ENCODE results near the gene LDLRAD4.

Gene LDLRAD4

DNA sequence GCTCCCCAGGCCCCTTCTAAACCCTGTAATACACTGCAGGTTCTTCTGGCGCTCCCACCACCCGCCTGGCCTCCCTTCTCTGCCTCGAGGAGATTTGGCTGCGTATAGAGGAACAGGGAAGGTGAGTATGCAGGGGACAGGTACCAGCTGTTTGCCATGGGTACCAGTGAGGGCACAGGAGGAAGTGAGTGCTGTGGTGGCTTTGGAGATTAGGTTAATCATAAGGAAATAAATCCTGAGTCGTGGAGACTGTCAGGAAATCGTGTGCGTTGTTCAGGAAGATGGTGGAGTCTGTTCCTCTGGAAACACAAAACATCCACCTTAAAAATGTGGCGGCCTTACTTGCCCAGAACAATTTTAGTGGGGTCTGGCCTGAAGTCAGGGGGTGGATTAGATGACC lies 277.4 kb downstream of the LDLRAD4 start:
- Histone ChIP-seq H3K9ac (ENCODE audit: low read depth in 1 of 2, low read length in 2 of 2) (no peak overlapping the region), H3K4me3 (ENCODE audit: low read depth in 1 of 2, low read length in 2 of 2) (no peak overlapping the region), H3K27me3 (ENCODE audit: control insufficient read depth in 1 of 2, insufficient read depth in 2 of 2, low read length in 2 of 2) (no peaks in the 10 kb centered on the region), H3K9me3 (ENCODE audit: control insufficient read depth in 1 of 2, low read length in 2 of 2) (peaks cover 0 to 10% of the 10 kb centered on the region in 2 donors), H3K27ac (ENCODE audit: low read depth, low read length) (no peak overlapping the region), H3K4me1 (ENCODE audit: control insufficient read depth in 1 of 2, insufficient read depth in 2 of 2, low read length in 2 of 2) (no peaks in the 10 kb centered on the region), H3K36me3 (ENCODE audit: control insufficient read depth in 1 of 2, insufficient read depth in 2 of 2, low read length in 2 of 2) (peaks cover 12 to 26% of the 10 kb centered on the region in 2 donors)

DNA sequence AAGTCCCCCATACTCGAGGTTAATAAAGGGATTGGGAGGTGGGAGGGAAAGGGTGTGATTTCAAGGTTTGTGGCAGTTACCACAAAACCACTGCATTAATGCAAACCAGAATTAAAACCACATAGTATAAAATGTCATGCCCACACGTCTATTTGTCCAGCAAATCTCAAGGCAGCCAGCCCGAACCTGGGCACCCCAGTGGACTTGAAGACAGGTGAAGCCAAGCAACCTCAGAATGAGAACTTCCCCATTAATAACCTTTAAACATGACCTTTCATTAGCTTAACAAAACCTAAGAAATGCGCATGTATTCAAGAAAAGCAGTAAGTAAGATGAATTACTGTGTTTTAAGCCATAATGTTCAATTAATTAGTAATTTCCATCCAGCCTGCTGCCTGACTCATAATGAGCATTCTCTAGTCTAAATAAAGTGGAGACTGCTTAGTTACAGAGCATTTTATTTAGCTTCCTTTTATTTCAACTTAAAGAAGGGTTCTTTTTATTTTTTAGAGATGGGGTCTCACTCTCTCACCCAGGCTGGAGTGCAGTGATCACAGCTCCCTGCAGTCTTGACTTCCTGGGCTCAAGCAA lies 278.2 kb downstream of the LDLRAD4 start:
- H3K36me3 ChIP-seq (ENCODE audit: control insufficient read depth in 1 of 2, insufficient read depth in 2 of 2, low read length in 2 of 2): peaks cover 10 to 23% of the 10 kb centered on the region in 2 donors
- H3K9me3 ChIP-seq (ENCODE audit: control insufficient read depth in 1 of 2, low read length in 2 of 2): peaks cover 0 to 10% of the 10 kb centered on the region in 2 donors
- H3K27ac ChIP-seq (ENCODE audit: low read depth, low read length): no peak overlapping the region
- no peaks in the 10 kb centered on the region for H3K4me1 ChIP-seq (ENCODE audit: control insufficient read depth in 1 of 2, insufficient read depth in 2 of 2, low read length in 2 of 2)
- no peak overlapping the region for H3K9ac ChIP-seq (ENCODE audit: low read depth in 1 of 2, low read length in 2 of 2)
- no peak overlapping the region for H3K4me3 ChIP-seq (ENCODE audit: low read depth in 1 of 2, low read length in 2 of 2)
- H3K27me3 ChIP-seq (ENCODE audit: control insufficient read depth in 1 of 2, insufficient read depth in 2 of 2, low read length in 2 of 2): no peaks in the 10 kb centered on the region

DNA sequence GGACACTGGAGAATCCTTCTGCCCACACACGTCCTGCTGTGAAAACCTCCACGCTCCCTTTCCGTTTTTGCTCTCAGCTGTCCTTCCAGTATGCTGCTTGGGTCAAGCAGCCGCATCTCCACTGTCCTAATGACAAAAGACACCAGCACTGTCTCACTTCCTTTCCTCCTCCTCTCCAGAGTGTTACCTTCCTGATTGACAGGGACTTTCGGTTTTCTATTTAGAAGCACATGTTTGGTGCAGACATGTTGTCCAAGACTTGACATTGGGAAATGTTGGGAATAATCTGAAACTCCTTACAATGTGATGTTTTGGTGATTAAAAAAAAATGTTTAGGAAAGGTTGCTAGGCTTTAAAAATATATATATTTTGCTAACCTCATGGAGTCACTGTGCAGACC lies 281.2 kb downstream of the LDLRAD4 start:
- H3K4me3 ChIP-seq (ENCODE audit: low read depth in 1 of 2, low read length in 2 of 2): no peak overlapping the region
- no peaks in the 10 kb centered on the region for H3K4me1 ChIP-seq (ENCODE audit: control insufficient read depth in 1 of 2, insufficient read depth in 2 of 2, low read length in 2 of 2)
- peaks cover 10 to 15% of the 10 kb centered on the region in 2 donors for H3K36me3 ChIP-seq (ENCODE audit: control insufficient read depth in 1 of 2, insufficient read depth in 2 of 2, low read length in 2 of 2)
- H3K27ac ChIP-seq (ENCODE audit: low read depth, low read length): no peak overlapping the region
- H3K9me3 ChIP-seq (ENCODE audit: control insufficient read depth in 1 of 2, low read length in 2 of 2): peaks cover 0 to 10% of the 10 kb centered on the region in 2 donors
- no peak overlapping the region for H3K9ac ChIP-seq (ENCODE audit: low read depth in 1 of 2, low read length in 2 of 2)
- H3K27me3 ChIP-seq (ENCODE audit: control insufficient read depth in 1 of 2, insufficient read depth in 2 of 2, low read length in 2 of 2): no peaks in the 10 kb centered on the region

- Histone ChIP-seq H3K9me3 (ENCODE audit: control insufficient read depth in 1 of 2, low read length in 2 of 2) (peaks cover 0 to 10% of the 10 kb centered on the region in 2 donors), H3K9ac (ENCODE audit: low read depth in 1 of 2, low read length in 2 of 2) (no peak overlapping the region), H3K4me3 (ENCODE audit: low read depth in 1 of 2, low read length in 2 of 2) (no peak overlapping the region), H3K27ac (ENCODE audit: low read depth, low read length) (no peak overlapping the region), H3K36me3 (ENCODE audit: control insufficient read depth in 1 of 2, insufficient read depth in 2 of 2, low read length in 2 of 2) (peaks cover 10 to 15% of the 10 kb centered on the region in 2 donors), H3K27me3 (ENCODE audit: control insufficient read depth in 1 of 2, insufficient read depth in 2 of 2, low read length in 2 of 2) (no peaks in the 10 kb centered on the region), H3K4me1 (ENCODE audit: control insufficient read depth in 1 of 2, insufficient read depth in 2 of 2, low read length in 2 of 2) (no peaks in the 10 kb centered on the region)
Observed at GRCh38 chr18:13500227-13500865, 281.8 kb downstream of the LDLRAD4 start.

- H3K27ac ChIP-seq (ENCODE audit: low read depth, low read length): no peak overlapping the region
- H3K4me3 ChIP-seq (ENCODE audit: low read depth in 1 of 2, low read length in 2 of 2): no peak overlapping the region
- H3K4me1 ChIP-seq (ENCODE audit: control insufficient read depth in 1 of 2, insufficient read depth in 2 of 2, low read length in 2 of 2): no peaks in the 10 kb centered on the region
- H3K36me3 ChIP-seq (ENCODE audit: control insufficient read depth in 1 of 2, insufficient read depth in 2 of 2, low read length in 2 of 2): peaks cover 10 to 15% of the 10 kb centered on the region in 2 donors
- H3K27me3 ChIP-seq (ENCODE audit: control insufficient read depth in 1 of 2, insufficient read depth in 2 of 2, low read length in 2 of 2): no peaks in the 10 kb centered on the region
- H3K9me3 ChIP-seq (ENCODE audit: control insufficient read depth in 1 of 2, low read length in 2 of 2): peaks cover 0 to 10% of the 10 kb centered on the region in 2 donors
- H3K9ac ChIP-seq (ENCODE audit: low read depth in 1 of 2, low read length in 2 of 2): no peak overlapping the region
Observed at GRCh38 chr18:13500869-13501542, 282.4 kb downstream of the LDLRAD4 start.

GRCh38 chr18:13501543-13501887 lies 283.0 kb downstream of the LDLRAD4 start:
- Histone ChIP-seq H3K9ac (ENCODE audit: low read depth in 1 of 2, low read length in 2 of 2) (no peak overlapping the region), H3K4me1 (ENCODE audit: control insufficient read depth in 1 of 2, insufficient read depth in 2 of 2, low read length in 2 of 2) (no peaks in the 10 kb centered on the region), H3K9me3 (ENCODE audit: control insufficient read depth in 1 of 2, low read length in 2 of 2) (peaks cover 0 to 10% of the 10 kb centered on the region in 2 donors), H3K27ac (ENCODE audit: low read depth, low read length) (no peak overlapping the region), H3K4me3 (ENCODE audit: low read depth in 1 of 2, low read length in 2 of 2) (no peak overlapping the region), H3K27me3 (ENCODE audit: control insufficient read depth in 1 of 2, insufficient read depth in 2 of 2, low read length in 2 of 2) (no peaks in the 10 kb centered on the region), H3K36me3 (ENCODE audit: control insufficient read depth in 1 of 2, insufficient read depth in 2 of 2, low read length in 2 of 2) (peaks cover 10 to 15% of the 10 kb centered on the region in 2 donors)

- no peaks in the 10 kb centered on the region for H3K4me1 ChIP-seq (ENCODE audit: control insufficient read depth in 1 of 2, insufficient read depth in 2 of 2, low read length in 2 of 2)
- no peak overlapping the region for H3K9ac ChIP-seq (ENCODE audit: low read depth in 1 of 2, low read length in 2 of 2)
- H3K9me3 ChIP-seq (ENCODE audit: control insufficient read depth in 1 of 2, low read length in 2 of 2): peaks cover 0 to 10% of the 10 kb centered on the region in 2 donors
- H3K27ac ChIP-seq (ENCODE audit: low read depth, low read length): no peak overlapping the region
- H3K36me3 ChIP-seq (ENCODE audit: control insufficient read depth in 1 of 2, insufficient read depth in 2 of 2, low read length in 2 of 2): peaks cover 10 to 15% of the 10 kb centered on the region in 2 donors
- no peak overlapping the region for H3K4me3 ChIP-seq (ENCODE audit: low read depth in 1 of 2, low read length in 2 of 2)
- no peaks in the 10 kb centered on the region for H3K27me3 ChIP-seq (ENCODE audit: control insufficient read depth in 1 of 2, insufficient read depth in 2 of 2, low read length in 2 of 2)
Observed at GRCh38 chr18:13501891-13502290, 283.3 kb downstream of the LDLRAD4 start.

- peaks cover 0 to 10% of the 10 kb centered on the region in 2 donors for H3K9me3 ChIP-seq (ENCODE audit: control insufficient read depth in 1 of 2, low read length in 2 of 2)
- peaks cover 6 to 14% of the 10 kb centered on the region in 2 donors for H3K36me3 ChIP-seq (ENCODE audit: control insufficient read depth in 1 of 2, insufficient read depth in 2 of 2, low read length in 2 of 2)
- no peak overlapping the region for H3K27ac ChIP-seq (ENCODE audit: low read depth, low read length)
- H3K9ac ChIP-seq (ENCODE audit: low read depth in 1 of 2, low read length in 2 of 2): no peak overlapping the region
- H3K4me3 ChIP-seq (ENCODE audit: low read depth in 1 of 2, low read length in 2 of 2): no peak overlapping the region
- no peaks in the 10 kb centered on the region for H3K4me1 ChIP-seq (ENCODE audit: control insufficient read depth in 1 of 2, insufficient read depth in 2 of 2, low read length in 2 of 2)
- H3K27me3 ChIP-seq (ENCODE audit: control insufficient read depth in 1 of 2, insufficient read depth in 2 of 2, low read length in 2 of 2): no peaks in the 10 kb centered on the region
Observed at GRCh38 chr18:13502585-13502984, 284.0 kb downstream of the LDLRAD4 start.

DNA sequence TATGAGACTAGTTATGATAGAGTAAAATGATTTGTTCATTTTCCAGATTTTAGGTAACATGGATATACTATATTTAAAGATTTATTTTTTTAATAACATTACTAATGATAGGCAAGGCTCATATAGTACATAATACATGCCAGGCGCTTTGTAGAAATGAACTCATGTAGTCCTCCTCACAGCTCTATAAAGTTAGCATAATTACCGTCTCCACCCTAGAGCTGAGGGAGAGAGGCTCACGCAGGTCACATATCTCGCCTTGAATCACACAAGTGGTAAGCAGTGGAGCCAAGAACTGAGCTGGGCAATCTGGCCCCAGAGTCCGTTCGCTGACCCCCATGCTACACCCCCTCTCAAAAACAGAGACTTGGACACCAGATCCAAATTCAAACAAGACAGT lies 285.3 kb downstream of the LDLRAD4 start:
- Histone ChIP-seq H3K9me3 (ENCODE audit: control insufficient read depth in 1 of 2, low read length in 2 of 2) (peaks cover 0 to 2% of the 10 kb centered on the region in 2 donors), H3K27ac (ENCODE audit: low read depth, low read length) (no peak overlapping the region), H3K36me3 (ENCODE audit: control insufficient read depth in 1 of 2, insufficient read depth in 2 of 2, low read length in 2 of 2) (peaks cover 0 to 2% of the 10 kb centered on the region in 2 donors), H3K9ac (ENCODE audit: low read depth in 1 of 2, low read length in 2 of 2) (no peak overlapping the region), H3K4me3 (ENCODE audit: low read depth in 1 of 2, low read length in 2 of 2) (no peak overlapping the region), H3K4me1 (ENCODE audit: control insufficient read depth in 1 of 2, insufficient read depth in 2 of 2, low read length in 2 of 2) (no peaks in the 10 kb centered on the region), H3K27me3 (ENCODE audit: control insufficient read depth in 1 of 2, insufficient read depth in 2 of 2, low read length in 2 of 2) (no peaks in the 10 kb centered on the region)

- H3K9me3 ChIP-seq (ENCODE audit: control insufficient read depth in 1 of 2, low read length in 2 of 2): no peaks in the 10 kb centered on the region
- no peaks in the 10 kb centered on the region for H3K27me3 ChIP-seq (ENCODE audit: control insufficient read depth in 1 of 2, insufficient read depth in 2 of 2, low read length in 2 of 2)
- no peak overlapping the region for H3K4me3 ChIP-seq (ENCODE audit: low read depth in 1 of 2, low read length in 2 of 2)
- no peak overlapping the region for H3K27ac ChIP-seq (ENCODE audit: low read depth, low read length)
- H3K36me3 ChIP-seq (ENCODE audit: control insufficient read depth in 1 of 2, insufficient read depth in 2 of 2, low read length in 2 of 2): no peaks in the 10 kb centered on the region
- H3K9ac ChIP-seq (ENCODE audit: low read depth in 1 of 2, low read length in 2 of 2): no peak overlapping the region
- H3K4me1 ChIP-seq (ENCODE audit: control insufficient read depth in 1 of 2, insufficient read depth in 2 of 2, low read length in 2 of 2): no peaks in the 10 kb centered on the region
Observed at GRCh38 chr18:13505780-13506345, 287.3 kb downstream of the LDLRAD4 start.

Measured in duodenal mucosa (tissue), 2 donors.